Stimulated activated CD4-positive, alpha-beta T cell treated with anti-CD3 and anti-CD28 coated beads, Interleukin-4, amount 100 ng/mL, for 4 hours (primary cell): ENCODE data around the gene DNAJB12.
"Not testable (repeated sequence)": the region's sequence is repeated elsewhere in the genome, so short reads cannot be mapped to it uniquely, and the experiment has no call there.

ENCODE experiments used
- DNase-seq, 2 experiments: peaks; one replicate each; pipeline ENCODE4 v3.0.0-alpha.2; 2020

Gene DNAJB12

GRCh38 chr10:72315611-72316385 is 38.9 kb downstream of the DNAJB12 start:
- DNase-seq, result no peak

DNA sequence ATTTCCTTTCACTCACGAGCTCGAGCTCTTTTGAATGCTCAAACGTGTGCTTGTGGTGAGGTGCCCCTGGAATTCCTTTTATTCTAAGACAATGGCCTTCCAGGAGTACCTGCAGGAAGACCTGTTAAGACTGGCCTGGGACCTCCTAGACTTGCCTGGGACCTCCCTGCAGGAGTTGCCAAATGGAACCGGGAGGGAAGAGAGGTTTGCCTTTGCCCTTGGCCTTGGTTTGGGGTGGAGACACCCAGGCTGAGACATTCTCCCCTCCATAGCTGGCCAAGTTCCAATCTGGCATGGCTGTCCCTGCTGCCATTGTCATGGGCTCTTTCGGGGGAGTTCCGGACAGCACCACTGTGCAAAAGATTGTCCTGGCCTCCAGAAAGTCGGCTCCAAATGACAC is 39.7 kb downstream of the DNAJB12 start:
- DNase-seq, result no peak

DNA sequence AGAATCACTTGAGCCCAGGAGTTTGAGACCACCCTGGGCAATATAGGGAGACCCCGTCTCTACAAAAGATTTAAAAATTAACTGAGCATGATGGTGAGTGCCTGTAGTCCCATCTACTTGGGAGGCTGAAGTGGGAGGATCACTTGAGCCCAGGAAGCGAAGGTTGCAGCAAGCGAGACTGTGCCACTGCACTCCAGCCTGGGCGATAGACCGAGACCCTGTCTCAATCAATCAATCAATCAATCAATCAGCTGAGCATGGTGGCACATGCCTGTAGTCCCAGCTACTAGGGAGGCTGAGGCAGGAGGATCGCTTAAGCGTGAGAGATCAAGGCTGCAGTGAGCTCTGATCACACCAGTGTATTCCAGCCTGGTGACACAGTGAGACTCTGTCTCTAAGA is 40.5 kb downstream of the DNAJB12 start:
- no peak for DNase-seq

GRCh38 chr10:72312865-72313391 is 41.8 kb downstream of the DNAJB12 start:
- DNase-seq, result no peak

DNA sequence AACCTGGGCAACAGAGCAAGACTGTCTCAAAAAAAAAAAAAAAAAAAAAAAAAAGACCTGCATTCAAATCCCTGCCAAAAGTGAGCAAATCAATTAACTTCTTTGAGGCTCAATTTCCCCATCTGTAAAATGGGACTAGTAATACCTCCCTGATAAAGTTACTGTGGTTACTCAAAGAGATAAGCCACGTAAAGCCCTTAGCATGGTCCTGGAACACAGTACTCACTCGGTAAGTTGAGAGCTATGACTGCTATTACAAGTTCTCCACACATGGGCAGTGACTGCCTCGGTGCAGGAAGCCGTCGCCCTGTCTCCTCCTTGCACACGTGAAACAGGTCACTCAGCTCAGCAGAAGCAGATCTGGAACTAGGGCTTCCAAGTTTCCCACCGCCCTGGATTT is 43.1 kb downstream of the DNAJB12 start:
- DNase-seq, result no peak

DNA sequence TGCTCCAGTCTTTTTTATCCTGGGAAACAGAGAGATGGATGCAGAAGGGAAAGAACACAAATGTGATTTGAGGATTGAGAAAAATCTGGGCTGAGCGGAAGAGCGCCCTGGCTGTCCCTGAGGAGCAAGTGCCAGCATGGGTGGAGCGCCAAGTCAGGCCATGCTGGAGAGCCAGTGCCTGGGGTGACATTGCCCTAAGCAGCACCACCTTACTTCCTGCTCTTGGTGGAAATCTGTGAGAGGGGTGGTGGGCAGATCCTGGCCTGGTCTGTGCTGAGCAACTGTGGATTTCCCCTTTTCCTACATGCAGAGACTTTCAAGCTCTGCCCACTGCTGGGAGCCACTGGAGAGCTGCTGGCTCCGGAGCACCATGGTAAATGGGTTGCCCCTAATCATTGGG is 44.1 kb downstream of the DNAJB12 start:
- no peak for DNase-seq

GRCh38 chr10:72310241-72310633 is 44.5 kb downstream of the DNAJB12 start:
- no peak for DNase-seq

DNA sequence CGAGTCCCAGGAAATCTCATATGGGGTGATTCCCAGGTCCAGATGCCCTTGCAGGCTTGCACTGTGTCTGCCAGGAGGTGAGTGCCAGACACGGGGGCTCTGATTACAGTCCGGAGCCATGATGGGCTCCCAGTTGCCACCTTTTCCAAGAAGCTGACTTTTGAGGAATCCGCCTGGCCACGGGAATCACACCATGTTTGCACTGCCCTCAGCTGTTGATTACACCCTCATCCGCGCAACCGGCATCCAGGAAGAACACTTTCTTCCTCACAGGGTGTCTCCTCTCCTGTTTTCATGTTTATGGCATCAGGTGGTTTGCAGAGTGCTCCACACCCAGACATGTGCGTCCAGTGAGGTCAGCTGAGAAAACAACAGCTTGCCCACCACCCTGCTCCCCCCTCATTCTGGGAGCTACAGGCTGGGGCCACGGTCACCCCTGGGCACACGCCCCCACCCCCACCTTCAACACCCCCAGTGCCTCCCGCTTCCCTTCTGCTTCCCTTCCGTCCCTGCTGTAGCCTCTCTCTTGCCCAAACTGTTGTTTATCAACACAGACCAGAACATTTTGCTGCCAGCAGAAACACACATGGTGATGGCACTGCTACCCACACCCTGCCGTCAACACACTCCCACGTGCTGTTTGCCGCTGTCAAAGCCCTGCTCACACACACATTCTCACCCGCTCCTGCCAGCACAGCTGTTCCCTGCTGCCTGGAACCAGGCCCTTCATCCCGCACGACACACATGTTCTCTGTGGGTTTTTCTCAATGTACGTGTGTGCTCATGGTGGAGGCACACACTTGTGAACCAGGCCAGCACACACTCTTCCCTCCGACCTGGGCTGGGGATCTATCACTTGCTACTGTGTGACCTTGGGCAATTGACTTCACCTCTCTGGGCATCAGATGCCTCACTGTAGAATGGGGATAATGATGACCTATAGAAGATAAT is 45.2 kb downstream of the DNAJB12 start:
- DNase-seq, result no peak

GRCh38 chr10:72308320-72308987 is 46.3 kb downstream of the DNAJB12 start:
- no peak for DNase-seq

DNA sequence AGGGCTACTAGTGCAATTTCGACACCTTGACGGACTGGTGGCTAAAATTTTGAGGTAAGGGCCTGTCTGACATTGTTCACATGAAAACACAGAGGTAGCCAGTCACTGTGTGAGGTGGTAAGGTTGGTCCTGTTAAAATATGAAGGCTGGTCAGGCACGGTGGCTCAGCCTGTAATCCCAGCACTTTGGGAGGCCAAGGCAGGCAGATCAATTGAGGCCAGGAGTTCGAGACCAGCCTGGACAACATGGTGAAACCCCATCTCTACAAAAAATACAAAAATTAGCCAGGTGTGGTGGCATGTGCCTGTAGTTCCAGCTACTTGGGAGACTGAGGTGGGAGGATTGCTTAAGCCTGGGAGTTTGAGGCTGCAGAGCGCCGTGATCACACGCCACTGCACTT is 47.0 kb downstream of the DNAJB12 start:
- not testable (repeated sequence) for DNase-seq

DNA sequence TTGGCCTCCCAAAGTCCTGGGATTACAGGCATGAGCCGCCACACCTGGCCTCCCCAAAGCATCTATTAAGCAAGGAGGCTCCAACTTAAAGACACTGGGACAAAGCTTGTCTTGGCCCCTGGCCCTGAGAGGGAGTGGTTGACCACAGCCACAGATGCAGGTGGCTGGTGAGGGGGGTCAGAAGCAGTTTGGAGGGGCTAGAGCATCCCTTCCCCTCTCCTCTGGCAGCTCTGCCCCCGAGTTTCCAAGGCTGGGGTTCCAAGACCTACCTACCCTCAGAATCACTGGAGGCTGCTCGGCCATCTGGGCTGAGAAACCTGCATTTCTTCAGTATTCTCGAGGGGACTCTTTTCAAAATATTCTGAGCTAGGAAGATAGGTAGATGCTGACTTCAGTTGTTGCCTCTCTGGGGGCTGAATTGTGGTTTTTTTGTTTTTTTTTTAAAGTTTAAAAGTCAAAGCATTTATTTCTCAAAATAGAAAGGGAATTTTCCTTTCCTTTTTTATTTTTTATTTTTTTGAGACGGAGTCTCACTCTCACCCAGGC is 48.4 kb downstream of the DNAJB12 start:
- DNase-seq, result no peak

- no peak for DNase-seq
These were observed 51.1 kb downstream of the DNAJB12 start for GRCh38 chr10:72303424-72304128.

- DNase-seq, result no peak
These were observed 55.9 kb downstream of the DNAJB12 start for GRCh38 chr10:72298592-72299519.

- peak; percentile 84 to 93 for DNase-seq
These were observed 56.7 kb downstream of the DNAJB12 start for GRCh38 chr10:72297805-72298591.

GRCh38 chr10:72297281-72297804 is 57.4 kb downstream of the DNAJB12 start:
- DNase-seq, result peak; percentile 87 to 98

GRCh38 chr10:72296829-72297280 is 57.9 kb downstream of the DNAJB12 start:
- not testable (repeated sequence) for DNase-seq

DNA sequence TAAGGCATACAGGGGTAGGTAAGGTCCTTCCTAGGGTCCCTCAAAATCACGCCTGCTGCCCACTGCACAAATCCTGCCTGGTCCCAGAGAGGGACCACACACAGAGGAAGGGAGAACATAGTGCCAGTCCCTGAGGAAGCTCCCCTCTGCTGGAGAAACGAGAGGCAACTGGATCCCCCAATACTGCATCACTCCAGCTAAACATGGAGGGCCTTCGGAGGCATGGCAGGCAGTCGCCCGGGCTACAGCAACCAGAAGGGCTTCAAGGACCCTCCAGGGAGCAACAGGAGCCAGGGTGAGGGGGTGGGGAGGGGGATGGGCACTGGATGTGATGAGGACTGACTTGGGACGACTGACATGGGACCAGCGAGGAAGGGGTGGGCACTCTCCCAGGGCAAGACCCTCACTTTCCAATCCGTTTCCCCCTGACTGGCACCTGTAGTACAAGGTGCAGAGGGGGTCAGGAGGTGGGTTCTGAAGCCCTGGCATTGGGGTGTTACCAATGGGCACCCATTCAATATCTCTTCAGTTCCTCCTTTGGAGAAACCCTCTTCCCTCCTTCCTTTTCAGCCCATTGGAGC is 59.3 kb downstream of the DNAJB12 start:
- no peak for DNase-seq

DNA sequence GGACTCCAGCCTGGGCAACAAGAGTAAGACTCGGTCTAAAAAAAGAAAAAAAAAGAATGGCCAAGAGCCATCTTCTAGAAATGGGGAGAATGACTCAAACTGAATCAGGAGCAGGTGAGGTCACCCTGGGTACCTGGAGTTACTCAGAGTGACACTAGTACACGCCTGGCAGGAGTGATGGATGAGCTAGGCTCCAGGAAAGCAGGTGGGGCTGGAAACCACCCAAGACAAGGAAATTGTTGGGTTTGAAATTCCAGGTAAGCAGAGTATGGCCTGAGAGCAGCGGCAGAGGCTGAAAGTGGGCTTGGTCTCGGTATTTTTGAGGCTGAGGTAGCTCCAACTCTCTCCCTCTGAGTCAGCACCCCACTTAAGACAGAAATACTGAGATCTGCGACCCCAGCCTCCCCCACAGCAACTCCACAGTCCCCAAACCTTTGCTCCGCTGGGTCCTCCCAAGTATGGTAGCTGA is 62.5 kb downstream of the DNAJB12 start:
- peak in 1 of 2 experiments; percentile 62 for DNase-seq

DNA sequence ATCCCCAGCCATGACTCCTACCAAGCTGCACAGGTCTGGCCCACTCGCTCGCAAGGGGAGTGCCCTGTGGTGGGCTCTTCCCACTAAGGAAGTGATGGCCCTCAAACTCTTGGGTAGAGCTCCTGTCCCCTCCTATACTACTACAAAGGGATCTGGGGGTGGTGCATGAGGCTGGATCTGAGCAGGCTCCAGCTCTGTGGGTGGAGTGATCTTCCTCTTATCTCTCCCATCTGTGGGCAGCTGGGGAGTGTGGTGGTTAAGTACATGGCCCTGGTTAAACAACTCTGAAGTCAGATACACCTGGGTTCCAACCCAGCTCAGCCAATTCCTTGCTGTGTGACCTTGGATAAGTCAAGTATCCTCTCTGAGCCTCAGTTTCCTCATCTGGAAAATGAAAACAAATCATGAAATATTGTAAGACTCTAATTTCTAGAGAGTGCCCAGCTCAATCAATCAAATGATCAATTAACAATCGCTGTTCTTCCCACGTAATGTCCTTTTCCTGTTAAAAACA is 63.6 kb downstream of the DNAJB12 start:
- peak in 1 of 2 experiments; percentile 38 for DNase-seq
